Measurements from ENCODE around the gene DHRS1.

GRCh38 chr14:24281636-24282035 is 17.9 kb downstream of the DHRS1 start:
- TF ChIP-seq CTCF (IDR thresholded peaks at IDR 0.05; ENCODE audit: low read depth, low read length) (no peak), POLR2A (IDR thresholded peaks at IDR 0.05; ENCODE audit: extremely low read depth, insufficient read length) (no peak)
